Lower lobe of right lung (tissue), 2 donors: ENCODE results near the gene DMAC2. TPM values are rescaled to one million over a fixed set of nuclear protein-coding genes. Genes with fewer than 3 reads are reported as not detected.

Experiments used
- ATAC-seq, 2 donors: fragments of 200-7000 bp; cut with Tn5 transposase; one replicate each; pipeline ENCODE4 v1.9.1; 2020 to 2022; ENCODE audit warnings: mild to moderate bottlenecking in 2 of 2, moderate library complexity in 2 of 2
- DNase-seq: peaks from one replicate; pipeline ENCODE4 v3.0.0-alpha.2; 2020
- H3K27ac ChIP-seq: fragments of 200-600 bp; one replicate; pipeline ENCODE4 v1.8.0; 2022
- H3K27me3 ChIP-seq: fragments of 200-600 bp; one replicate; pipeline ENCODE4 v1.8.0; 2022; ENCODE audit warnings: low read depth
- H3K36me3 ChIP-seq: fragments of 200-600 bp; one replicate; pipeline ENCODE4 v1.8.0; 2022; ENCODE audit warnings: mild to moderate bottlenecking
- H3K4me1 ChIP-seq: fragments of 200-600 bp; one replicate; pipeline ENCODE4 v1.8.0; 2022
- H3K4me3 ChIP-seq: fragments of 200-600 bp; one replicate; pipeline ENCODE4 v1.8.0; 2022; ENCODE audit warnings: mild to moderate bottlenecking
- H3K9me3 ChIP-seq: fragments of 200-600 bp; one replicate; pipeline ENCODE4 v1.8.0; 2022
- CTCF ChIP-seq: fragments of 200-600 bp; IDR thresholded peaks from one replicate; pipeline ENCODE4 v1.8.0; 2022; ENCODE audit warnings: antibody characterized with exemption, mild to moderate bottlenecking
- intact Hi-C: fragments of 100-400 bp; cut with DNase I; formaldehyde crosslinking; loops from one replicate; pipeline ENCODE4 v1.11.0; 2022
- total RNA-seq: library from RNA; stranded (reverse); fragmentation: NEBNext Ultra II Directional; extraction: Animal tissue kit (Norgen Biotek cat#: 25700); gene quantifications from one replicate; pipeline ENCODE4 v1.2.1, GENCODE V29; 2021
- donor health status: DM: no; HTN: yes; CAD: no; lungs with severe emphysema.

DMAC2 gene
- total RNA-seq, 1 donor from 2014 or later = 57.7 TPM

DNA sequence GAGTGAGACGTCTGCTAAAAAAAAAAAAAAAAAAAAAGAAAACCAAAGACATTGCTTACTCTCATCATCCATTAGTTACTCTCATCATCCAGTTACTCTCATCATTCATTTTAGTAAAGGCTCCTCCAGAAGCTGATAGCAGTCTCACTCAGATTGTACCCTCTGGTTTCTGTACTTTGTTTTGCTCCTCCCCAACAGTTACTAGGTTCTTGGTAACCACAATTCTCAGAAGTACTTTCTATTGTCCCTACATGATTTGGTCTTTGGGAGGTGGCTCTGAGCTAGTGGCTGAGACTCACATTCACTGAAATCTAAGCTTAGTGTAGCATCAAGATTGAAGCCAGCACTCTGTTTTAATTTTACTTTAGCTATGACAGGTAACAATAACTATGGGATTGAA is 17.5 kb upstream of the DMAC2 start:
- Histone ChIP-seq H3K4me3 (no peak overlapping the region), H3K9me3 (no peaks in the 10 kb centered on the region), H3K27me3 (no peaks in the 10 kb centered on the region), H3K27ac (peak overlapping the region; percentile 43), H3K4me1 (peaks cover 18% of the 10 kb centered on the region), H3K36me3 (no peaks in the 10 kb centered on the region)
- TF ChIP-seq CTCF = no peak
- DNase-seq = no peak
- no peak for ATAC-seq
- intact Hi-C loops = loop anchor here (10.0 kb wide), 1 partner anchor 108 kb away; no protein-coding TSS in a partner anchor

GRCh38 chr19:41456342-41456918 is 16.7 kb upstream of the DMAC2 start:
- peaks cover 18% of the 10 kb centered on the region for H3K4me1 ChIP-seq
- DNase-seq (no peak), ATAC-seq (peak in 1 of 2 donors; percentile 9)
- H3K4me3 ChIP-seq = no peak overlapping the region
- intact Hi-C loops = loop anchor here (10.0 kb wide), 1 partner anchor 108 kb away; no protein-coding TSS in a partner anchor
- H3K27me3 ChIP-seq = no peaks in the 10 kb centered on the region
- H3K27ac ChIP-seq = peak overlapping the region; percentile 43
- no peak for TF ChIP-seq CTCF
- H3K9me3 ChIP-seq = no peaks in the 10 kb centered on the region
- no peaks in the 10 kb centered on the region for H3K36me3 ChIP-seq

GRCh38 chr19:41455936-41456335 is 16.2 kb upstream of the DMAC2 start:
- ATAC-seq (no peak), DNase-seq (no peak)
- Histone ChIP-seq H3K9me3 (no peaks in the 10 kb centered on the region), H3K4me3 (no peak overlapping the region), H3K27me3 (no peaks in the 10 kb centered on the region), H3K36me3 (no peaks in the 10 kb centered on the region), H3K4me1 (peaks cover 18% of the 10 kb centered on the region), H3K27ac (no peak overlapping the region)
- intact Hi-C loops = loop anchor here (10.0 kb wide), 1 partner anchor 109 kb away; no protein-coding TSS in a partner anchor
- TF ChIP-seq CTCF = no peak

GRCh38 chr19:41452584-41453275 is 13.0 kb upstream of the DMAC2 start:
- Histone ChIP-seq H3K27ac (no peak overlapping the region), H3K4me3 (no peak overlapping the region), H3K9me3 (no peaks in the 10 kb centered on the region), H3K4me1 (peaks cover 40% of the 10 kb centered on the region), H3K27me3 (no peaks in the 10 kb centered on the region), H3K36me3 (no peaks in the 10 kb centered on the region)
- intact Hi-C loops = loop anchor here (10.0 kb wide), 1 partner anchor 112 kb away; no protein-coding TSS in a partner anchor
- ATAC-seq (no peak), DNase-seq (no peak)
- TF ChIP-seq CTCF = no peak

- Histone ChIP-seq H3K27ac (no peak overlapping the region), H3K9me3 (no peaks in the 10 kb centered on the region), H3K4me1 (peaks cover 23% of the 10 kb centered on the region), H3K36me3 (no peaks in the 10 kb centered on the region), H3K4me3 (no peak overlapping the region), H3K27me3 (no peaks in the 10 kb centered on the region)
- no peak for DNase-seq
- intact Hi-C loops = loop anchor here (10.0 kb wide), 1 partner anchor 115 kb away; no protein-coding TSS in a partner anchor
- TF ChIP-seq CTCF = no peak
- peak in 1 of 2 donors; percentile 21 for ATAC-seq
Measured at GRCh38 chr19:41449865-41450178, 10.1 kb upstream of the DMAC2 start.
